ENCODE measurements around the gene GREB1.

The GREB1 gene

DNA sequence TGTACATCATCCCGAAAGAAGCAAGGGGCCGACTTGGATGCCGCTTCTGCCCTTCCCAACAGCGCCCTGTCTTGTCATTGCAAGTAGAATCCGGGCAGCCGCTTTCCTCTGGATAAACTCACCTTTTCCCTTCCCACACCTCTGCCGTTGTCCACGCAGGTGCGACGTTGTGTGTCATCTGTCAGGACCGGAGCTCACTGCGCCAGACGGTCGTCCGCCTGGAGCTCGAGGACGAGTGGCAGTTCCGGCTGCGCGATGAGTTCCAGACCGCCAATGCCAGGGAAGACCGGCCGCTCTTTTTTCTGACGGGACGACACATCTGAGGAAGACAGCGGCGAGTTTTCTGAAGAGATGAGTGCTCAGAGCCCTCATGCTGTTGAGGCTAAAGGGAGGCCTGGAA is 106.3 kb downstream of the GREB1 start:
- Mint-ChIP-seq H3K27ac (no peak overlapping the region), H3K27me3 (ENCODE audit: low read depth) (peaks cover 3% of the 10 kb centered on the region)
- DNase-seq (ENCODE audit: low spot score) = no peak

DNA sequence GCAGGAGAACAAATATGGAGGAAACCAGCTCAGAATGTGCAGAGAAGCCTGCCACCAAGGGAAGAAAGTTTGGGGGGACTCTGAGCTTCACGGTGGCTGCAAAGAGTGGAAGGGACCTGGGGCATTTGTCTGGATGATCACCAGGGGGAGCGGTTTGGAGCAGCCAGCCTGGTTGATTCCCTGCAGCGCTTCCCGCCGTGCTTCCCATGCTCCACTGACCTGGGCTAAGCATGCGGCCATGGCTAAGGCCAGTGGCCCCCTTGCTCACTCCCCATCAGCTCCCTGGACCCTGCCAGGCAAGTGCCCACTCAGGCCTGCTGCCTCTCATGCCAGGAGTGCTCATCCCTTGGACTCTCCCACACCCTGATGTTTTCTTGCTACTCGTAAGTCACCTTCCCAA is 109.1 kb downstream of the GREB1 start:
- Mint-ChIP-seq H3K9me3 (no peaks in the 10 kb centered on the region), H3K4me1 (ENCODE audit: low read depth) (no peaks in the 10 kb centered on the region), H3K4me3 (no peak overlapping the region), H3K27me3 (ENCODE audit: low read depth) (peaks cover 3% of the 10 kb centered on the region), H3K36me3 (ENCODE audit: low read depth) (no peaks in the 10 kb centered on the region), H3K27ac (no peak overlapping the region)
- no peak for DNase-seq (ENCODE audit: low spot score)

More for the DNA sequence above, 106.3 kb downstream of the GREB1 start:
- Mint-ChIP-seq H3K4me3 (no peak overlapping the region), H3K36me3 (ENCODE audit: low read depth) (no peaks in the 10 kb centered on the region), H3K9me3 (no peaks in the 10 kb centered on the region), H3K4me1 (ENCODE audit: low read depth) (no peaks in the 10 kb centered on the region)

DNA sequence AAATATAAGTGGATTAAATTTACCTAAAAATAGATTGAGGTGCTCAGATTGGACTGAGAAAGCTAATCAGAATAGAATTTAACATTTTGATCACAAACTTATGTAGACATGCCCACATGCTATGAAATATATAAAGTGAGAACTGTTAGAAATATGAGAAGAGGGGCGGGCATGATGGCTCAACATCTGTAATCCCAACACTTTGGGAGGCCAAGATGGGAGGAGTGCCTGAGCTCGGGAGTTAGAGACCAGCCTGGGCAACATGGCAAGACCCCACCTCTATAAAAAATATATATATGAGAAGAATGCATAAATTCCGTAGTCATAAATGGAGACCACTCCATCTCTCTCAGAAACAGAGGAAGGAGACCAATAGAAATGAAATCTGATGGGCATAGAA is 110.4 kb downstream of the GREB1 start:
- Mint-ChIP-seq H3K27me3 (ENCODE audit: low read depth) (peaks cover 3% of the 10 kb centered on the region), H3K9me3 (no peaks in the 10 kb centered on the region), H3K27ac (no peak overlapping the region), H3K36me3 (ENCODE audit: low read depth) (no peaks in the 10 kb centered on the region), H3K4me1 (ENCODE audit: low read depth) (no peaks in the 10 kb centered on the region), H3K4me3 (no peak overlapping the region)
- no peak for DNase-seq (ENCODE audit: low spot score)

DNA sequence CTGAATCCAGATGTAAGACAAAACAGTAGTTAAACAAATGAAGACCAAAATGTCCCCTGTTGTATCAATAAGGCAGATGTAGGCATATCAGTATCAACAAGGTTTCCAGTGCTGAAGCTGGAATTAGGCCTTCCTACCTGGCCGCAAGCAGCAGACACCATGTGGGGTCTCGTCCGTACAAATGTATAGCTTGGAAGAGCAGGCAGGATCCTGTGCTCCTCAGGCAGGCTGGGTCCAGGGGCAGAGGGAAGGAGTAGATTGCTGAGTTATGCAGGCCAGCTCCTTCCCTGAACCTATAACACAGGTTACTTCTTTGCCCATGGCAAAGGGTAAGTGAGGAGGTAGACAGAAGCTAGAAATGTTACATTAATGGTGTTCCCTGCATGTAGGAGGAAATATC is 112.7 kb downstream of the GREB1 start:
- Mint-ChIP-seq H3K4me1 (ENCODE audit: low read depth) (no peaks in the 10 kb centered on the region), H3K9me3 (no peaks in the 10 kb centered on the region), H3K27ac (no peak overlapping the region), H3K36me3 (ENCODE audit: low read depth) (no peaks in the 10 kb centered on the region), H3K4me3 (no peak overlapping the region), H3K27me3 (ENCODE audit: low read depth) (peaks cover 3% of the 10 kb centered on the region)
- DNase-seq (ENCODE audit: low spot score) = no peak

DNA sequence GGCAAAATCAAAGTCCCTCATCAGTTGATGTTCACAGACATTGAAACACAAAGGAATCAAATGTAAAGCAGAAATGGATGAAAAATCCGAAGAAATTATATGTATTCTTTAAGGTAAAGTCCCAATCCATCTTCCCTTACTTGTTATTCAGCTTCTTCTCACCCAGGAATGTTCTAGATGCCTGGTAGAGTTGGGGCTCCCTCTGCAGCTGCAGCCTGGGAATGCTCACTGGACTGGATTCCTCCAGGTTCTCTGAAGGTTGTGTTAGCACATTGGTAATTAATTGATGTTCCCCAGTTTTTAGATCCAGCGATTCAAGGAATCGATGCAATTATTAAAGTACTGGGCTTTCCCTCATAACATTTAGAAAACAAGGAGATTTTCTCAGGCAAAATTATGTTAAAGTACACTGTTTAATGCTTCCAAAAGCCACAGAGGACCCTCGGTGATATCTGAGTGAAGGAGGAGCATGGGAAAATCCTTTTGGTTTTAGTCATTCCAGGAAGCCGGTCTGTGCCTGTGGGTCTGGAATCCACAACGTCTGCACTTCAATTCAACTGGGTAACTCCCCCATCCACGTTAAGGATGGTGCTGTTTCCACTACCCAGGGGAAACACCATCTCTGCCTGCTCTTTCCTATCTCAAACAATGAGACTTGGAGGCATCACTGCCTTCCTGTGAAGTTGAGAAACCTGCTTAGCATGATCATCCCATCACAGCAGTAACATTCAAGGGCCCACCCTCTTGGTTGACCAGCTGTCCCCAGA is 114.2 kb downstream of the GREB1 start:
- Mint-ChIP-seq H3K4me1 (ENCODE audit: low read depth) (no peaks in the 10 kb centered on the region), H3K4me3 (no peak overlapping the region), H3K27me3 (ENCODE audit: low read depth) (peaks cover 5% of the 10 kb centered on the region), H3K36me3 (ENCODE audit: low read depth) (no peaks in the 10 kb centered on the region), H3K27ac (no peak overlapping the region), H3K9me3 (no peaks in the 10 kb centered on the region)
- no peak for DNase-seq (ENCODE audit: low spot score)

DNA sequence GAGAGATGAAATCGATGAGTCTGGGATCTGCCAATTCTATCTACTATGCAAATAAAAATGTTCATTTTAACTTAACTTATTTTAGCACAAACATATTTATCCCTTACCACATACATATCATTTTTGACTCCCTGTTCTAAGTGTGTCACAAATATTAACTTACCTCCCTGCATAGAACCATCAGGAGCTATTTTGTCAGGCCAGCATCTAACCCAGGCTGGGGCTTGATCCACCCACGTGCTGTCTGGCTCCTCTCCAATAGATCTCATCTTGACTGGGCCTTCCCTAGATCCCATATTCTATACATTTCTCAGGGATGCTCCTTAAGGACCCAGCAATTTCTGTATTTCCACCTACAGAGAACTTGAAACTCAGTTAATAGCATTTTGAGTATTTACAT is 115.2 kb downstream of the GREB1 start:
- H3K4me1 Mint-ChIP-seq (ENCODE audit: low read depth) = no peaks in the 10 kb centered on the region
- no peaks in the 10 kb centered on the region for H3K9me3 Mint-ChIP-seq
- no peak overlapping the region for H3K4me3 Mint-ChIP-seq
- no peaks in the 10 kb centered on the region for H3K36me3 Mint-ChIP-seq (ENCODE audit: low read depth)
- DNase-seq (ENCODE audit: low spot score) = no peak
- peaks cover 5% of the 10 kb centered on the region for H3K27me3 Mint-ChIP-seq (ENCODE audit: low read depth)
- H3K27ac Mint-ChIP-seq = no peak overlapping the region

DNA sequence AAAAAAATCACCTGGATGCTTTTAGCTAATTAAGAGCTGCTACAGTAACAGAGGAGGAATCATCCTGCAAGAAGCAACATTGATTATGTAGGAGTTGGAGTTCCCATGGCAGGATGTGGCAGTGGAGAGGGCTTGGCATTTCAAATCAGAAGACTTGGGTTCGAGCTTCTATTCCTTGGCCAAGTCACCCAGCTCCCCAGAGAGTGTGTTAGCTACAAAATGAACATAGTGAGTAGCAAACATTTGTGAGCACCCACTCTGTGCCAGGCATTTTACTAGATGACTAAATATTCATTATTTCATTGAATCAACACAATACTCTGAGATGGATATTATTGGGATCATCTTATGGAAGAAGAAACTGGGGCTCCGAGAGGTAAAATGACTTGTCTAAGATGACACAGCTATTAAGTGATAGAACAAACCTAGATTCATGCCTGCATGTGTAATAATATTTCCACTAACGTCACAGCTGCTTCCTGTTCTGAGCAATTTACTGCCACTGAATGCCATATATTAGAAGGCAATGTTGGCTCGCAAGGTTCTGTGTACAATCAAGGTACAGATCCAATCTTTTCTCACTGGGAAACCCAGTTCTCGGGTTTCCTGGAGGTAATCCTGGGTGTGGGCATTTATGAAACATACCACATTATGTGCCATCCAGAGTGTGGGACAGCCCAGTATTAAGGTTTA is 118.2 kb downstream of the GREB1 start:
- no peak for DNase-seq (ENCODE audit: low spot score)
- H3K36me3 Mint-ChIP-seq (ENCODE audit: low read depth) = no peaks in the 10 kb centered on the region
- H3K9me3 Mint-ChIP-seq = no peaks in the 10 kb centered on the region
- peaks cover 2% of the 10 kb centered on the region for H3K27me3 Mint-ChIP-seq (ENCODE audit: low read depth)
- H3K4me3 Mint-ChIP-seq = no peak overlapping the region
- H3K4me1 Mint-ChIP-seq (ENCODE audit: low read depth) = no peaks in the 10 kb centered on the region
- no peak overlapping the region for H3K27ac Mint-ChIP-seq

DNA sequence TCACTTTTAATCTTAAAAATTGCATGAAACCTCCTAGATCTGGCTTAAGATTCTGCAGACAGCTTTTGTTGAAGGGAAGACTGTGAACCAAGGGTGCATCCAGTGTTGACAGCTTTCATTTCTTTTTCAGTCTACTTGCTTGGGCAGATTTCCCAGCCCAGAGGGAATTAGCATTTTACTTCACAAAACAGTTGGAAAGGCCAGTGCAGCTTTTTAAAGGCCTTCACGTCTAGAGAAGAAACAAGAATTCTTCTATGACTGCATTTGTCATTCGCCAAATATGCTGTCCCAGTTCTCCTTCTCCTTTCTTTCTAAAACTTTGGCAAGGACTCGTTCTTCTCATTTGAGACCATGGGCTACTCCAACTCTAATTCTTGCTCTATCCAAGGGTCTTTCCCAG is 118.7 kb downstream of the GREB1 start:
- no peaks in the 10 kb centered on the region for H3K36me3 Mint-ChIP-seq (ENCODE audit: low read depth)

DNA sequence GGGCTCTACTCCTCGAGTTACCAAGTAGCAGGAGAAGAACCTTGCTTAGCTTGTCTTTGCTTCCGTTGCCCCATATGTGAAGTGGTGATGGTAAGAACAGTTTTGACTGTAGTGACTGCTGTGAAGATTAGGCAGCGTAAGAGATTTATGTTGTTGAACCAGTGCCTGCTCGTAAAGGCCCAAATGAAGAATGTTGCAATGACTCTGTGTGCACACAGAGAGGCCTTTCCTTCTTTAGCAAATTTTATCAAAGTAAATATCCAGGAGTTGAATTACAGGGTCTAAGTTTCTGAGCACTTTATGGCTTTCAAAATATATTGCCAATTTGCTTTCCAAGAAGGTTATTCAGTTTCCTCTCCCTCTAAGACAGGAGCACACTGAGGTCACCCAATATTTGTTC is 121.7 kb downstream of the GREB1 start:
- no peaks in the 10 kb centered on the region for H3K4me1 Mint-ChIP-seq (ENCODE audit: low read depth)
- H3K4me3 Mint-ChIP-seq = no peak overlapping the region
- H3K9me3 Mint-ChIP-seq = no peaks in the 10 kb centered on the region
- DNase-seq (ENCODE audit: low spot score) = no peak
- H3K27ac Mint-ChIP-seq = no peak overlapping the region
- no peaks in the 10 kb centered on the region for H3K36me3 Mint-ChIP-seq (ENCODE audit: low read depth)
- H3K27me3 Mint-ChIP-seq (ENCODE audit: low read depth) = peaks cover 2% of the 10 kb centered on the region

More for the DNA sequence above, 118.7 kb downstream of the GREB1 start:
- H3K9me3 Mint-ChIP-seq = no peaks in the 10 kb centered on the region
- H3K27ac Mint-ChIP-seq = no peak overlapping the region
- no peak overlapping the region for H3K4me3 Mint-ChIP-seq
- H3K4me1 Mint-ChIP-seq (ENCODE audit: low read depth) = no peaks in the 10 kb centered on the region
- peaks cover 2% of the 10 kb centered on the region for H3K27me3 Mint-ChIP-seq (ENCODE audit: low read depth)
- no peak for DNase-seq (ENCODE audit: low spot score)

DNA sequence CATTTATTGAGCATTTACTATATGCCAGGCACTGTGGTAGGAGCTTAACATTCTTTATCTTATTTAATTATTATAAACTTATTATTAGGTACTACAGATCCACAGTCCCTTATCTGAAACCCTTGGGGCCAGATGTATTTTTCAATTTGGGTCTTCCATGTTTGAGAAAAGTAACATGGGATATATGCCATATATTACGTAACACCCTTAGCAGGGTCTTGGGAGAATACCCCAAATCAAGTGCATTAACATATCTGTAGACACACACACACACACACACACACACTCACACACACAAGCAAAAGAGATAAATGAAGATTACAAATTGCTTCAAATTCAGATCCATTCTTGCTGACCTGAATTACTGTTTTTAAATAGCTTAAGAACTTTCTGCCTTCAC is 122.4 kb downstream of the GREB1 start:
- Mint-ChIP-seq H3K36me3 (ENCODE audit: low read depth) (no peaks in the 10 kb centered on the region), H3K27ac (no peak overlapping the region), H3K4me1 (ENCODE audit: low read depth) (no peaks in the 10 kb centered on the region), H3K27me3 (ENCODE audit: low read depth) (peaks cover 2% of the 10 kb centered on the region), H3K4me3 (no peak overlapping the region), H3K9me3 (no peaks in the 10 kb centered on the region)
- DNase-seq (ENCODE audit: low spot score) = no peak

DNA sequence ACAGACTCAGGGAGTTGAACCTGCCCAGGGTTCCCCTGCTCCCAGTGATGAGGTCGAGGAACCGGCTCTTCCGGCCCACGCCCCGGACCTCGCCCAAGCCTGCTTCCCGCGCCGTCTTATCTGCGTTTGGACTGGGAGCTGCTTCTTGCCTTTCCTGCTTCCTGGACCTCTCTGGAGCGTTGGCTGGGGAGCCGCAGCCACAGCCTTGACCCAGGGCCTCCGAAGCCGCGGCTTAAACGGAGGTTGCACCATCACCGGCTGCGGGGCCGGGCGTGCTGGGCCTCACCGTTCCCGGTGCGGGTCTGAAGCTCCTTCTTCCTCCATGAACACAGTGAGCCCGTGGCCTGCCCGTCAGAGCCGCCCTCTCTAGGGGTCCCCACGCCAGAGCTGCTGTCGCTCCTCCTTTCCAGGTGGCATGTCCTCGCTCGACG is 122.8 kb downstream of the GREB1 start:
- Mint-ChIP-seq H3K36me3 (ENCODE audit: low read depth) (no peaks in the 10 kb centered on the region), H3K27ac (no peak overlapping the region), H3K4me1 (ENCODE audit: low read depth) (no peaks in the 10 kb centered on the region), H3K9me3 (no peaks in the 10 kb centered on the region), H3K27me3 (ENCODE audit: low read depth) (peaks cover 2% of the 10 kb centered on the region), H3K4me3 (no peak overlapping the region)
- DNase-seq (ENCODE audit: low spot score) = no peak

DNA sequence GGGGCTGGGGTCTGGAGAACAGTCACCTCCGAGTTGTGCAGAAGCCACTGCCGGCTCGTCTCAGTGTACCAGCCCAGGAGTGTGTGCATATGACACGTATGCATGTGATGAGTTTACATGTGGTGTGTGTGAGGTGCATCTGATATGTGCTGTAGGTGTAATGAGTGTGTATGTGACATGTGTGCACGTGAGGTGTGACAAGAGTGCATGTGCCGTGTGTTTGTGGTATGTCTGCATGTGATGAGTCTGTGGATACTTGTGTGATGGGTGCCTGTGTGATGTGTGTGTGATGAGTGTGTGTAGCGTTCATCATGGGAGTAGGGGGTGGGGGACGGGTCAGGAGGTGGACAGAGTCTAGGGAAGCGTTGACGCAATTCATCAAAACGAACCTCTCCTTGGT is 123.3 kb downstream of the GREB1 start:
- Mint-ChIP-seq H3K36me3 (ENCODE audit: low read depth) (no peaks in the 10 kb centered on the region), H3K9me3 (peaks cover 4% of the 10 kb centered on the region), H3K27me3 (ENCODE audit: low read depth) (peaks cover 2% of the 10 kb centered on the region), H3K4me1 (ENCODE audit: low read depth) (no peaks in the 10 kb centered on the region), H3K4me3 (no peak overlapping the region), H3K27ac (no peak overlapping the region)
- no peak for DNase-seq (ENCODE audit: low spot score)

DNA sequence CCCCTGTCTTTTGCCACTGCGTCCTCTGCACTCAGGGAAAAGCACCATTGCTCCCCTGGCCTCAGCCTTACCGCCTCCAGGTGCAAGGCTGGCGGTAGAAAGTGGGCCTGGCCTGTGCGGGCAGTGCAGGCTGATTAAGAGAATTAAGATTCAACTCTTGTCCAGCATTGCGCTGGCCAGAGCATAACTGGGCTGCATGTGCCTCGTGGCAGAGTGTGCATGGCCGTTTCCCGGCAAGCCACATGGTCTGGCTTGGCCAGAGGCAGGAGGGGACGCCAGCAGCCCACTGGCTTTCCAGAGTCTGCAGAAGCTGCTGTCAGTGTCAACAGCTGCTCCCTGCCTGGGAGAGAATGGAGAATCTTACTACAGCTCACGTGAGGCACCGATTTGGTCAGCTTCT is 123.8 kb downstream of the GREB1 start:
- DNase-seq (ENCODE audit: low spot score) = no peak
- Mint-ChIP-seq H3K27ac (no peak overlapping the region), H3K4me3 (no peak overlapping the region), H3K9me3 (peaks cover 5% of the 10 kb centered on the region), H3K4me1 (ENCODE audit: low read depth) (no peaks in the 10 kb centered on the region), H3K27me3 (ENCODE audit: low read depth) (peaks cover 2% of the 10 kb centered on the region), H3K36me3 (ENCODE audit: low read depth) (no peaks in the 10 kb centered on the region)

DNA sequence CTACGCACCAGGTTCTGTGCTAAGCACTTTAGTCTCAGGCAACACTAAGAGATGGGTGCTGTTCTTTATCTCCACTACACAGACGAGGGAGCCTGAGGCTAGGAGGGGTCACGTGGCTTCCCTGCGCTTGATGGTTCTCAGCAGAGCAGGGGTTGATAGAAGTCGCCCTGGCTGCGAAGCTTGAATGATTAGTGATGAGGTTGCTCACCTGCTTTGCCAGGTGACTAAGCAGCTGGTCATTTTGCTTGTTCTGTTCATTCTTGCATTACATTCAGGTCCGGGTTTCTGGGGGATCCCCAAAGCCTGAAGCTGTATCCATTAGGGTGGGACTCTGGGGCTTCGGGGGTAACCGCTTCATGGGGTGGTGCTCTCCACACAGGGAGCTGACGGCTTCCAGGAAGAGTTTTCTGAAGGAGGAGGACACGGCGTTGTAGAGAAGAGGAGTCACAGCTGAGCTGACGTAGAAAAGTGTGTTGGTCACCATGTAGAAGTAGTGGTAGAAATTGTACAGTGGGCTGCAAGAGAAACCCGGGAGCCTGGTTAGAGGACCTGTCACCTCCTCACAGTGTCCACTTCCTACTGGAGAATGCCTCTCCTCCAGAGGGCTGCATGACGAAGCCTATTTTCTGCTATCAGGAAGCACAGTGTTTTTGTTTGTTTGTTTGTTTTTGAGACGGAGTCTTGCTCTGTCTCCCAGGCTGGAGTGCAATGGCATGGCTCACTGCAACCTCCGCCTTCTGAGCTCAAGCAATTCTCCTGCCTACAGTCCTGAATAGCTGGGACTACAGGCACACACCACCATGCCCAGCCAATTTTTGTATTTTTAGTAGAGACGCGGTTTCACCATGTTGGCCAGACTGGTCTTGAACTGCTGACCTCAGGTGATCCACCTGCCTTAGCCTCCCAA is 124.6 kb downstream of the GREB1 start:
- no peaks in the 10 kb centered on the region for H3K27me3 Mint-ChIP-seq (ENCODE audit: low read depth)
- H3K4me3 Mint-ChIP-seq = no peak overlapping the region
- H3K36me3 Mint-ChIP-seq (ENCODE audit: low read depth) = no peaks in the 10 kb centered on the region
- H3K4me1 Mint-ChIP-seq (ENCODE audit: low read depth) = no peaks in the 10 kb centered on the region
- no peak for DNase-seq (ENCODE audit: low spot score)
- H3K9me3 Mint-ChIP-seq = peaks cover 11% of the 10 kb centered on the region
- H3K27ac Mint-ChIP-seq = no peak overlapping the region
